HG03565 (cell line): ENCODE measurements around the gene MMP15.

Experiments used
- ATAC-seq: cut with Tn5 transposase; IDR thresholded peaks from one replicate; pipeline ENCODE4 v1.9.1; 2021; ENCODE audit warnings: mild to moderate bottlenecking, moderate library complexity; ENCODE audit not compliant: unreplicated experiment

Gene MMP15

GRCh38 chr16:58034128-58034685 lies 8.7 kb downstream of the MMP15 start:
- ATAC-seq, result no peak

GRCh38 chr16:58034774-58035173 lies 9.2 kb downstream of the MMP15 start:
- ATAC-seq, result no peak

- ATAC-seq, result no peak
Measured at GRCh38 chr16:58035356-58036170, 10.0 kb downstream of the MMP15 start.

GRCh38 chr16:58036943-58037342 lies 11.4 kb downstream of the MMP15 start:
- ATAC-seq, result no peak

- no peak for ATAC-seq
Measured at GRCh38 chr16:58037365-58038057, 12.0 kb downstream of the MMP15 start.

GRCh38 chr16:58038219-58038641 lies 12.7 kb downstream of the MMP15 start:
- no peak for ATAC-seq

- ATAC-seq, result no peak
Measured at GRCh38 chr16:58039829-58040495, 14.4 kb downstream of the MMP15 start.

- ATAC-seq, result no peak
Measured at GRCh38 chr16:58040496-58040846, 14.9 kb downstream of the MMP15 start.

GRCh38 chr16:58040945-58041627 lies 15.5 kb downstream of the MMP15 start:
- ATAC-seq, result no peak

- ATAC-seq, result no peak
Measured at GRCh38 chr16:58041628-58041955, 16.0 kb downstream of the MMP15 start.

- no peak for ATAC-seq
Measured at GRCh38 chr16:58042001-58042885, 16.7 kb downstream of the MMP15 start.

GRCh38 chr16:58042886-58043515 lies 17.4 kb downstream of the MMP15 start:
- ATAC-seq, result no peak

- ATAC-seq, result no peak
Measured at GRCh38 chr16:58043571-58044155, 18.1 kb downstream of the MMP15 start.

- no peak for ATAC-seq
Measured at GRCh38 chr16:58044266-58045019, 18.9 kb downstream of the MMP15 start.

GRCh38 chr16:58045096-58045495 lies 19.5 kb downstream of the MMP15 start:
- no peak for ATAC-seq

GRCh38 chr16:58046054-58046881 lies 20.7 kb downstream of the MMP15 start:
- ATAC-seq, result no peak

GRCh38 chr16:58046936-58047335 lies 21.4 kb downstream of the MMP15 start:
- no peak for ATAC-seq
